DND-41 (cell line): ENCODE data around the gene C3orf70.
"Not testable (repeated sequence)": the region's sequence is repeated elsewhere in the genome, so short reads cannot be mapped to it uniquely, and the experiment has no call there.

ENCODE experiments used
- ATAC-seq: fragments of 200-7000 bp; cut with Tn5 transposase; 3 replicates; pipeline ENCODE4 v1.9.1; 2021; ENCODE audit warnings: low read depth; ENCODE audit not compliant: insufficient read depth
- DNase-seq: peaks from one replicate; pipeline ENCODE4 v3.0.0-alpha.2; 2020
- H2AFZ ChIP-seq: 2 replicates; pipeline ENCODE4 v1.6.0; 2012; ENCODE audit warnings: low read depth, low read length
- H3K27ac ChIP-seq: 2 replicates; pipeline ENCODE4 v1.5.1; 2012; ENCODE audit warnings: low read length, inconsistent platforms
- H3K27me3 ChIP-seq: fragments of 200-600 bp; sonication (generic); 2 replicates; pipeline ENCODE4 v1.6.0; 2012; ENCODE audit warnings: low read length, mild to moderate bottlenecking, inconsistent platforms; ENCODE audit not compliant: insufficient read depth, poor library complexity
- H3K36me3 ChIP-seq: 2 replicates; pipeline ENCODE4 v1.5.1; 2012; ENCODE audit warnings: low read length, inconsistent platforms; ENCODE audit not compliant: insufficient read depth
- H3K4me1 ChIP-seq: 2 replicates; pipeline ENCODE4 v1.5.1; 2012; ENCODE audit warnings: mild to moderate bottlenecking, low read length; ENCODE audit not compliant: insufficient read depth
- H3K4me2 ChIP-seq: 2 replicates; pipeline ENCODE4 v1.6.0; 2012; ENCODE audit warnings: mild to moderate bottlenecking, moderate library complexity, low read length, inconsistent platforms; ENCODE audit not compliant: insufficient read depth
- H3K4me3 ChIP-seq, 2 experiments: fragments of 200-600 bp in 1 of 2; shearing (Covaris generic) in 1 of 2; 2 replicates each; pipeline ENCODE4 v1.5.1; 2012 to 2016; ENCODE audit warnings: inconsistent platforms in 2 of 2, low read length in 2 of 2, mild to moderate bottlenecking in 2 of 2, low read depth in 1 of 2, moderate library complexity in 1 of 2
- H3K79me2 ChIP-seq: 2 replicates; pipeline ENCODE4 v1.6.0; 2012; ENCODE audit warnings: low read length, inconsistent platforms; ENCODE audit not compliant: insufficient read depth
- H3K9ac ChIP-seq: 2 replicates; pipeline ENCODE4 v1.6.0; 2012; ENCODE audit warnings: low read depth, mild to moderate bottlenecking, inconsistent platforms, low read length, moderate library complexity
- H3K9me3 ChIP-seq: 2 replicates; pipeline ENCODE4 v1.5.1; 2012; ENCODE audit warnings: low read length, moderate library complexity, mild to moderate bottlenecking, inconsistent platforms; ENCODE audit not compliant: insufficient read depth, severe bottlenecking
- H4K20me1 ChIP-seq: 2 replicates; pipeline ENCODE4 v1.6.0; 2012; ENCODE audit warnings: low read length; ENCODE audit not compliant: insufficient read depth
- EZH2 ChIP-seq: IDR thresholded peaks from 3 replicates; pipeline ENCODE4 v1.6.1; 2012; ENCODE audit warnings: borderline replicate concordance, low read depth, mild to moderate bottlenecking, moderate library complexity, low read length, inconsistent platforms; ENCODE audit not compliant: severe bottlenecking
- TF ChIP-seq, protein P1 (sequence below): IDR thresholded peaks from 2 replicates; pipeline ENCODE4 v1.5.1; 2012; ENCODE audit warnings: borderline replicate concordance, low read length, moderate library complexity, mild to moderate bottlenecking; ENCODE audit not compliant: poor library complexity, severe bottlenecking; ENCODE audit errors: extremely low read depth

Gene C3orf70

DNA sequence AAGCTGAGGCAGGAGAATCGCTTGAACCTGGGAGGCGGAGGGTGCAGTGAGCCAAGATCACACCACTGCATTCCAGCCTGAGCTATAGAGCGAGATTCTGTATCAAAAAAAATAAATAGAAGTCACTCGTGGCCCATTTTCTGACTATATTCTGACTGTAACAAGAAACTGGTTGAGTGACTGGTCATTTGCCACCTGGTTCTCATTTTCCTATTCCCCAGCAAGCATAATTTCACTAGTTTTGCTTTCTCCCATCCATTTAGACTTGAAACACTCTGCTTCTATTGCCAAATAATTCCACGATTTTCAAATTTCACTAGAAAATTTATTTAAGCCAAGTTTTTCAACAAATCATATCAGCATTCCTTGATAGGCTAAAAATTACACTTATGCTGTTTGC lies 40.7 kb downstream of the C3orf70 start:
- Histone ChIP-seq H2AFZ (no peak overlapping the region), H3K27ac (no peak overlapping the region), H3K4me1 (no peaks in the 10 kb centered on the region), H3K9ac (no peak overlapping the region), H3K9me3 (no peaks in the 10 kb centered on the region), H3K36me3 (no peaks in the 10 kb centered on the region), H3K27me3 (no peaks in the 10 kb centered on the region), H3K79me2 (no peaks in the 10 kb centered on the region), H3K4me2 (no peak overlapping the region), H3K4me3 (no peak overlapping the region), H4K20me1 (no peaks in the 10 kb centered on the region)
- DNase-seq (no peak), ATAC-seq (no peak)
- no peak for TF ChIP-seq EZH2
- TF ChIP-seq, protein P1, sequence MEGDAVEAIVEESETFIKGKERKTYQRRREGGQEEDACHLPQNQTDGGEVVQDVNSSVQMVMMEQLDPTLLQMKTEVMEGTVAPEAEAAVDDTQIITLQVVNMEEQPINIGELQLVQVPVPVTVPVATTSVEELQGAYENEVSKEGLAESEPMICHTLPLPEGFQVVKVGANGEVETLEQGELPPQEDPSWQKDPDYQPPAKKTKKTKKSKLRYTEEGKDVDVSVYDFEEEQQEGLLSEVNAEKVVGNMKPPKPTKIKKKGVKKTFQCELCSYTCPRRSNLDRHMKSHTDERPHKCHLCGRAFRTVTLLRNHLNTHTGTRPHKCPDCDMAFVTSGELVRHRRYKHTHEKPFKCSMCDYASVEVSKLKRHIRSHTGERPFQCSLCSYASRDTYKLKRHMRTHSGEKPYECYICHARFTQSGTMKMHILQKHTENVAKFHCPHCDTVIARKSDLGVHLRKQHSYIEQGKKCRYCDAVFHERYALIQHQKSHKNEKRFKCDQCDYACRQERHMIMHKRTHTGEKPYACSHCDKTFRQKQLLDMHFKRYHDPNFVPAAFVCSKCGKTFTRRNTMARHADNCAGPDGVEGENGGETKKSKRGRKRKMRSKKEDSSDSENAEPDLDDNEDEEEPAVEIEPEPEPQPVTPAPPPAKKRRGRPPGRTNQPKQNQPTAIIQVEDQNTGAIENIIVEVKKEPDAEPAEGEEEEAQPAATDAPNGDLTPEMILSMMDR, result no peak

DNA sequence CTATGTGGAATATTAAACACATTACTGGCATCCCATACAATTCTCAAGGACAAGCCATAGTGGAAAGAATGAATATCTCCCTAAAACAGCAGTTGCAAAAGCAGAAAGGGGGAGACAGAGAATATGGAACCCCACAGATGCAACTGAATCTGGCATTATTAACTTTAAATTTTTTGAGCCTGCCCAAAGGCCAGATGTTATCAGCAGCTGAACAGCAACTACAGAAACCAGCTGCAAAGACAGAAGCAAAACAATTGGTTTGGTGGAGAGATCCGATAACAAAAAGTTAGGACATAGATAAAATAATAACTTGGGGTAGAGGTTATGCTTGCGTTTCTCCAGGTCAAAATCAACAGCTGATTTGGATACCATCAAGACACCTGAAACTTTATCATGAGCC lies 43.8 kb downstream of the C3orf70 start:
- not testable (repeated sequence) for H3K79me2 ChIP-seq, H3K4me2 ChIP-seq, H2AFZ ChIP-seq, H3K27me3 ChIP-seq, ATAC-seq, DNase-seq, H4K20me1 ChIP-seq, H3K27ac ChIP-seq, H3K9me3 ChIP-seq, H3K4me1 ChIP-seq, H3K9ac ChIP-seq, H3K4me3 ChIP-seq, H3K36me3 ChIP-seq

DNA sequence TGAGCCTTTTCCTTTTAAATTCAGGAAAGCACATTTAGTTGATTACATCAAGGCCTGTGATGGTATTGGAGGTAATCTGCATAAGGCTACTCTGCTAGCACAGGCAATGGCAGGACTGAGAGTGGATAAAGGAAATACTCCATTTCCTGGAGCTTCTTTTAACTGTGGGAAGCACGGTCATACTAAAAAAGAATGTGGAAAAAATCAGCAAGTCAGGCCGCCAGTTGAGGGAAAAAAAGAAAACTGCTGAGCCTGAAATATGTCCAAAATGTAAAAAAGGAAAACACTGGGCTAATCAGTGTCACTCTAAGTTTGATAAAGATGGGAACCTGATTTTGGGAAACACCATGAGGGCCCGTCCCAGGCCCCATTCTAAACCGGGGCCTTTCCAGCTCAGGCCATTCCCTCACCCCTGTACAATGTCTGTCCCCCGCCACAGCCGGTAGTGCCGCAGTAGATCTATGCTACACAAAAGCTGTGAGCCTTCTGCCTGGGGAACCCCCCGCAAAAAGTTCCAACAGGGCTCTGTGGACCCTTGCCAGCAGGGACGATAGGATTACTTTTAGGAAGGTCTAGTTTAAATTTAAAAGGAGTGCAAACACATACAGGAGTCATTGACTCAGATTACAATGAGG lies 46.5 kb downstream of the C3orf70 start:
- not testable (repeated sequence) for H3K27me3 ChIP-seq, ATAC-seq, H3K9ac ChIP-seq, DNase-seq, H2AFZ ChIP-seq, H3K79me2 ChIP-seq, H3K27ac ChIP-seq, H3K9me3 ChIP-seq, H3K4me3 ChIP-seq, H4K20me1 ChIP-seq, H3K4me2 ChIP-seq, H3K36me3 ChIP-seq, H3K4me1 ChIP-seq

DNA sequence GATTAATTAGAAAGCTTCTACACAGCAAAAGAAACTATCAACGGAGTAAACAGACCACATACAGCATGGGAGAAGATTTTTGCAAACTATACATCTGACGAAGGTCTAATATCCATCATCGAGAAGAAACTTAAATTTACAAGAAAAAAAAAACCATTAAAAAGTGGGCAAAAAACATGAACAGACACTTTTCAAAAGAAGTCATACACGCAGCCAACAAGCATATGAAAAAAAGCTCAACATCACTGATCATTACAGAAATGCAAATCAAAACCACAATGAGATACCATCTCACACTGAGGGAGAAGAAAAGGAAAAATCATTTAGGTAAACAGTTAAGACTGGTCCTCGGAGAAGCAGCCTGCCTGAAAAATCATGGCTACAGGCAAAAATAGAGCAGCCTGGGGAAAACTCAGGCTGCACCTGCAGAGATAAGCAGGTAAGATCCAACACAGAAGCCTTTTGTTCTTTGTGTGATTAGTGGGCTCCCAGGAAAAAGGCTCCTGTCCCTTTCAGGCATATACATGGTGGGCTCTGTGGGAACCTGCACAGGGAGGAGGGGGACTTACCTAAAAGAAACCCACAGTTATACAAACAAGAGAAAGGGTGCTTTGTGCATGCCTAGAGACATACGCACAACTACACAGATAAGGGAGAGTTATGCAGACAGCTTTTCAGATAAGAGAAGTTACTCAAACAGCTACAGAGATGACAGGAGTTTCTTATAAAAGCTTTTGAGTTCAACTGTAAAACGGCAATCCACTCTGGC lies 49.3 kb downstream of the C3orf70 start:
- H3K79me2 ChIP-seq, result no peaks in the 10 kb centered on the region

More for the DNA sequence above, 49.3 kb downstream of the C3orf70 start:
- H3K9me3 ChIP-seq, result no peaks in the 10 kb centered on the region
- H3K4me1 ChIP-seq, result no peaks in the 10 kb centered on the region
- H3K4me3 ChIP-seq, result no peak overlapping the region
- TF ChIP-seq, protein P1, result no peak
- no peak for TF ChIP-seq EZH2
- H4K20me1 ChIP-seq, result no peaks in the 10 kb centered on the region
- no peak overlapping the region for H3K9ac ChIP-seq
- no peak overlapping the region for H2AFZ ChIP-seq
- H3K27me3 ChIP-seq, result no peaks in the 10 kb centered on the region
- no peak for ATAC-seq
- no peak for DNase-seq
- H3K27ac ChIP-seq, result no peak overlapping the region
- H3K36me3 ChIP-seq, result no peaks in the 10 kb centered on the region
- H3K4me2 ChIP-seq, result no peak overlapping the region
